IMR-90 (cell line): ENCODE data around the gene ARHGAP28. TPM values are rescaled to one million over a fixed set of nuclear protein-coding genes. Genes with fewer than 3 reads are reported as not detected.

ENCODE experiments used
- ATAC-seq: fragments of 200-7000 bp; cut with Tn5 transposase; 2 replicates; pipeline ENCODE4 v1.9.1; 2020; ENCODE audit warnings: low read depth, mild to moderate bottlenecking, moderate library complexity
- BruUV-seq: library from RNA; stranded (reverse); fragments of 400-500 nt; replicated peaks from 2 replicates; lab custom pipeline; 2021; lab: Mats Ljungman, UMichigan
- CTCF ChIA-PET: fragments of 300-600 bp; formaldehyde crosslinking; extraction: SDS; loops from one replicate; lab custom pipeline; 2021; ENCODE audit warnings: antibody characterized with exemption; lab: Yijun Ruan, JAX
- POLR2A ChIA-PET: fragments of 300-600 bp; sonication (Branson Sonifier 250); formaldehyde crosslinking; loops from one replicate; lab custom pipeline; 2022; ENCODE audit warnings: antibody characterized with exemption; ENCODE audit not compliant: unreplicated experiment; lab: Charles Lee
- DNase-seq: peaks from one replicate; pipeline ENCODE4 v3.0.0; 2013
- H2AFZ ChIP-seq: replicated peaks from 2 replicates; pipeline ENCODE3; 2013; ENCODE audit warnings: low read length, mild to moderate bottlenecking; ENCODE audit not compliant: poor library complexity
- H2AK5ac ChIP-seq: 2 replicates; pipeline ENCODE4 v1.6.1; 2013; ENCODE audit warnings: low read depth, low read length, inconsistent platforms
- H2AK9ac ChIP-seq: replicated peaks from 2 replicates; pipeline ENCODE3; 2013; ENCODE audit warnings: mild to moderate bottlenecking, low read depth, low read length, moderate library complexity; ENCODE audit not compliant: poor library complexity
- H2BK120ac ChIP-seq: 2 replicates; pipeline ENCODE4 v1.6.1; 2013; ENCODE audit warnings: low read depth, low read length, inconsistent platforms
- H2BK15ac ChIP-seq: 3 replicates; pipeline ENCODE4 v1.6.1; 2013; ENCODE audit warnings: low read depth, low read length, inconsistent platforms
- H2BK20ac ChIP-seq: 2 replicates; pipeline ENCODE4 v1.6.1; 2013; ENCODE audit warnings: low read depth, mild to moderate bottlenecking, inconsistent platforms, low read length, moderate library complexity
- H2BK5ac ChIP-seq: 2 replicates; pipeline ENCODE4 v1.6.1; 2013; ENCODE audit warnings: mild to moderate bottlenecking, low read depth, low read length, inconsistent platforms; ENCODE audit not compliant: poor library complexity, severe bottlenecking
- H3K14ac ChIP-seq: replicated peaks from 2 replicates; pipeline ENCODE4 v1.6.1; 2013; ENCODE audit warnings: low read depth, low read length, inconsistent platforms
- H3K18ac ChIP-seq: 2 replicates; pipeline ENCODE4 v1.6.1; 2013; ENCODE audit warnings: low read depth, low read length, control low read depth
- H3K23ac ChIP-seq: 2 replicates; pipeline ENCODE4 v1.6.1; 2013; ENCODE audit warnings: low read depth, low read length, inconsistent platforms
- H3K27ac ChIP-seq: 2 replicates; pipeline ENCODE4 v1.5.1; 2013; ENCODE audit warnings: mild to moderate bottlenecking, control low read depth, low read length; ENCODE audit not compliant: insufficient read depth
- H3K27me3 ChIP-seq: 2 replicates; pipeline ENCODE4 v1.6.1; 2013; ENCODE audit warnings: low read length; ENCODE audit not compliant: control insufficient read depth, insufficient read depth
- H3K36me3 ChIP-seq: 2 replicates; pipeline ENCODE4 v1.6.1; 2013; ENCODE audit warnings: low read length, mixed read lengths; ENCODE audit not compliant: control insufficient read depth, insufficient read depth
- H3K4ac ChIP-seq: 2 replicates; pipeline ENCODE4 v1.6.1; 2013; ENCODE audit warnings: low read depth, low read length, inconsistent platforms
- H3K4me1 ChIP-seq: 2 replicates; pipeline ENCODE4 v1.6.1; 2013; ENCODE audit warnings: low read length, mixed read lengths; ENCODE audit not compliant: control insufficient read depth, insufficient read depth
- H3K4me2 ChIP-seq: 2 replicates; pipeline ENCODE4 v1.6.1; 2013; ENCODE audit warnings: low read depth, mild to moderate bottlenecking, control low read depth, low read length, moderate library complexity
- H3K4me3 ChIP-seq: 2 replicates; pipeline ENCODE4 v1.5.1; 2013; ENCODE audit warnings: low read depth, mild to moderate bottlenecking, control low read depth, low read length, moderate library complexity; ENCODE audit not compliant: insufficient read depth
- H3K56ac ChIP-seq: 2 replicates; pipeline ENCODE4 v1.6.1; 2013; ENCODE audit warnings: low read length, inconsistent platforms; ENCODE audit not compliant: insufficient read depth; ENCODE audit errors: extremely low read depth
- H3K79me1 ChIP-seq, 2 experiments: 2 replicates each; pipeline ENCODE4 v1.6.1; 2013; ENCODE audit warnings: low read length in 2 of 2, inconsistent platforms in 1 of 2, low read depth in 1 of 2
- H3K9ac ChIP-seq: 2 replicates; pipeline ENCODE4 v1.6.1; 2013; ENCODE audit warnings: low read depth, low read length, control low read depth
- H3K9me1 ChIP-seq: 2 replicates; pipeline ENCODE4 v1.6.1; 2013; ENCODE audit warnings: low read length, inconsistent platforms; ENCODE audit not compliant: insufficient read depth
- H3K9me3 ChIP-seq: 2 replicates; pipeline ENCODE4 v1.6.1; 2013; ENCODE audit warnings: low read length; ENCODE audit not compliant: control insufficient read depth, insufficient read depth
- H4K20me1 ChIP-seq: 2 replicates; pipeline ENCODE4 v1.6.1; 2013; ENCODE audit warnings: low read length, inconsistent platforms; ENCODE audit not compliant: insufficient read depth
- H4K5ac ChIP-seq: 2 replicates; pipeline ENCODE4 v1.6.1; 2013; ENCODE audit warnings: mild to moderate bottlenecking, low read depth, low read length, control low read depth
- H4K8ac ChIP-seq, 2 experiments: 2 replicates each; pipeline ENCODE4 v1.6.1; 2013; ENCODE audit warnings: low read depth in 2 of 2, low read length in 2 of 2, control low read depth in 1 of 2, inconsistent platforms in 1 of 2
- H4K91ac ChIP-seq: 2 replicates; pipeline ENCODE4 v1.6.1; 2013; ENCODE audit warnings: low read depth, low read length, inconsistent platforms; ENCODE audit not compliant: insufficient read depth
- CEBPB ChIP-seq: IDR thresholded peaks from 2 replicates; pipeline ENCODE4 v1.6.1; 2012; ENCODE audit warnings: low read depth, low read length, improper control_type of control experiment
- ELK1 ChIP-seq: fragments of 150-350 bp; IDR thresholded peaks from 2 replicates; pipeline ENCODE4 v1.6.1; 2016; ENCODE audit warnings: low read depth, mild to moderate bottlenecking, low read length, moderate library complexity, borderline replicate concordance
- FOS ChIP-seq: fragments of 150-350 bp; IDR thresholded peaks from 2 replicates; pipeline ENCODE4 v1.6.1; 2016; ENCODE audit warnings: low read depth, low read length
- MAFK ChIP-seq: IDR thresholded peaks from 2 replicates; pipeline ENCODE4 v1.6.1; 2012; ENCODE audit warnings: low read depth, low read length, improper control_type of control experiment
- MAZ ChIP-seq: IDR thresholded peaks from 2 replicates; pipeline ENCODE4 v1.6.1; 2012; ENCODE audit warnings: low read depth, mild to moderate bottlenecking, low read length, improper control_type of control experiment, moderate library complexity, borderline replicate concordance
- MXI1 ChIP-seq: IDR thresholded peaks from 2 replicates; pipeline ENCODE4 v1.6.1; 2012; ENCODE audit warnings: low read depth, mild to moderate bottlenecking, low read length, moderate library complexity, borderline replicate concordance
- POLR2A ChIP-seq: IDR thresholded peaks from 2 replicates; pipeline ENCODE4 v1.6.1; 2012; ENCODE audit warnings: mild to moderate bottlenecking, low read depth, low read length
- RAD21 ChIP-seq: IDR thresholded peaks from 2 replicates; pipeline ENCODE4 v1.6.1; 2012; ENCODE audit warnings: low read length, improper control_type of control experiment
- RCOR1 ChIP-seq: IDR thresholded peaks from 2 replicates; pipeline ENCODE4 v1.6.1; 2012; ENCODE audit warnings: mild to moderate bottlenecking, low read length, improper control_type of control experiment; ENCODE audit not compliant: insufficient replicate concordance
- SMC3 ChIP-seq: fragments of 150-350 bp; IDR thresholded peaks from 2 replicates; pipeline ENCODE4 v1.6.1; 2016; ENCODE audit warnings: low read depth, mild to moderate bottlenecking, antibody characterized with exemption, low read length, moderate library complexity
- USF2 ChIP-seq: fragments of 150-350 bp; IDR thresholded peaks from 2 replicates; pipeline ENCODE4 v1.6.1; 2017; ENCODE audit warnings: mild to moderate bottlenecking, antibody characterized with exemption, low read length, low read depth
- WGBS, 2 experiments: methylation state at CpG; one replicate each; pipeline versions ENCODE4 v1.1.5 to v1.1.7; 2013; ENCODE audit warnings: missing lambda C conversion rate in 2 of 2; ENCODE audit not compliant: insufficient read length in 1 of 2; ENCODE audit errors: extremely low coverage in 2 of 2; 5-methylcytosine and 5-hydroxymethylcytosine counted together
- dilution Hi-C: fragments of 300-500 bp; cut with HindIII; formaldehyde crosslinking; loops from one replicate; pipeline ENCODE4 v1.14.3; 2018; ENCODE audit warnings: low sequenced_read_pairs; ENCODE audit not compliant: unreplicated experiment
- in situ Hi-C: fragments of 300-500 bp; cut with MboI; formaldehyde crosslinking; loops from 3 replicates; pipeline ENCODE4 v1.14.3; 2019; ENCODE audit warnings: low sequenced_read_pairs, inconsistent platforms, mixed read lengths
- intact Hi-C: fragments of 100-400 bp; cut with micrococcal nuclease; formaldehyde crosslinking; loops from 2 replicates; pipeline ENCODE4 v1.10.0; 2022
- polyA plus RNA-seq, 3 experiments: library from polyadenylated mRNA; depleted of rRNA; stranded (reverse); fragments of >200 nt; gene quantifications; 2 replicates each; pipeline ENCODE4 v1.2.3, GENCODE V29; 2012; ENCODE audit warnings: low replicate concordance in 1 of 3
- total RNA-seq: library from RNA; depleted of rRNA; stranded (reverse); fragments of >200 nt; gene quantifications from 2 replicates; pipeline ENCODE4 v1.2.3, GENCODE V29; 2012

Gene ARHGAP28
- total and polyA plus RNA-seq, 2 of the 4 experiments (the other 2 are of a cell fraction): 1.8 to 3.8 TPM

GRCh38 chr18:6871566-6871965, 142.1 kb downstream of the ARHGAP28 start:
- WGBS, 2 experiments: no CpG with 5 or more reads among the region's 6 CpGs
- H4K91ac ChIP-seq: no peak overlapping the region

More at GRCh38 chr18:6871566-6871965, 142.1 kb downstream of the ARHGAP28 start:
- CTCF ChIA-PET: no interaction called here
- no peak overlapping the region for H3K23ac ChIP-seq
- H3K79me1 ChIP-seq: no peaks in the 10 kb centered on the region
- in situ Hi-C loops: no loop called here
- no peak overlapping the region for H3K27ac ChIP-seq
- H3K36me3 ChIP-seq: peaks cover 30% of the 10 kb centered on the region
- no peak overlapping the region for H2AFZ ChIP-seq
- no TSS peak for BruUV-seq
- no peak overlapping the region for H4K5ac ChIP-seq
- TF ChIP-seq CEBPB: no peak
- TF ChIP-seq RCOR1: no peak
- TF ChIP-seq USF2: no peak
- TF ChIP-seq FOS: no peak
- TF ChIP-seq MAZ: no peak
- TF ChIP-seq POLR2A: no peak
- no peak for TF ChIP-seq MXI1
- no peak for TF ChIP-seq MAFK
- TF ChIP-seq RAD21: no peak
- TF ChIP-seq SMC3: no peak
- no peak for TF ChIP-seq ELK1
- no peak overlapping the region for H3K9ac ChIP-seq
- dilution Hi-C loops: no loop called here
- H3K27me3 ChIP-seq: no peaks in the 10 kb centered on the region
- H3K4me3 ChIP-seq: no peak overlapping the region
- no peak overlapping the region for H2BK120ac ChIP-seq
- no peak overlapping the region for H3K56ac ChIP-seq
- H3K9me3 ChIP-seq: no peaks in the 10 kb centered on the region
- H3K14ac ChIP-seq: no peak overlapping the region
- no peak overlapping the region for H2BK20ac ChIP-seq
- H3K4me2 ChIP-seq: no peak overlapping the region
- H3K4ac ChIP-seq: no peak overlapping the region
- POLR2A ChIA-PET: no interaction called here
- intact Hi-C loops: loop anchor here (5.0 kb wide), 1 partner anchor 244 kb away; no protein-coding TSS in a partner anchor
- no peak overlapping the region for H4K8ac ChIP-seq
- no peak overlapping the region for H2AK5ac ChIP-seq
- no peaks in the 10 kb centered on the region for H4K20me1 ChIP-seq
- no peak overlapping the region for H2BK5ac ChIP-seq
- H2AK9ac ChIP-seq: no peak overlapping the region
- no peak for DNase-seq
- H3K18ac ChIP-seq: no peak overlapping the region
- ATAC-seq: no peak
- H2BK15ac ChIP-seq: no peak overlapping the region
- H3K9me1 ChIP-seq: no peaks in the 10 kb centered on the region
- no peaks in the 10 kb centered on the region; the same call in 1 of the 2 replicates for H3K4me1 ChIP-seq
